HG03139 (cell line): ENCODE measurements around the gene ATP5PO.
"Not testable (repeated sequence)": the region's sequence is repeated elsewhere in the genome, so short reads cannot be mapped to it uniquely, and the experiment has no call there.

ENCODE experiments used
- ATAC-seq: cut with Tn5 transposase; IDR thresholded peaks from one replicate; pipeline ENCODE4 v1.9.1; 2021; ENCODE audit not compliant: unreplicated experiment

The ATP5PO gene

GRCh38 chr21:33872881-33873515 lies 42.6 kb downstream of the ATP5PO start:
- no peak for ATAC-seq

- no peak for ATAC-seq
Observed at GRCh38 chr21:33871171-33871570, 44.4 kb downstream of the ATP5PO start.

GRCh38 chr21:33870768-33871167 lies 44.8 kb downstream of the ATP5PO start:
- no peak for ATAC-seq

GRCh38 chr21:33869873-33870272 lies 45.7 kb downstream of the ATP5PO start:
- ATAC-seq = no peak

GRCh38 chr21:33867868-33868267 lies 47.7 kb downstream of the ATP5PO start:
- not testable (repeated sequence) for ATAC-seq

- no peak for ATAC-seq
Observed at GRCh38 chr21:33866826-33867225, 48.8 kb downstream of the ATP5PO start.

GRCh38 chr21:33865996-33866575 lies 49.5 kb downstream of the ATP5PO start:
- no peak for ATAC-seq

- ATAC-seq = no peak
Observed at GRCh38 chr21:33865176-33865575, 50.4 kb downstream of the ATP5PO start.

- no peak for ATAC-seq
Observed at GRCh38 chr21:33864150-33864549, 51.5 kb downstream of the ATP5PO start.

- ATAC-seq = not testable (repeated sequence)
Observed at GRCh38 chr21:33863191-33863590, 52.4 kb downstream of the ATP5PO start.

- no peak for ATAC-seq
Observed at GRCh38 chr21:33861125-33861524, 54.5 kb downstream of the ATP5PO start.

GRCh38 chr21:33860332-33860879 lies 55.2 kb downstream of the ATP5PO start:
- ATAC-seq = no peak

GRCh38 chr21:33859373-33860102 lies 56.1 kb downstream of the ATP5PO start:
- ATAC-seq = no peak

GRCh38 chr21:33858667-33859372 lies 56.8 kb downstream of the ATP5PO start:
- ATAC-seq = no peak

GRCh38 chr21:33857846-33858666 lies 57.5 kb downstream of the ATP5PO start:
- ATAC-seq = no peak

- ATAC-seq = no peak
Observed at GRCh38 chr21:33856893-33857527, 58.6 kb downstream of the ATP5PO start.

GRCh38 chr21:33855190-33855589 lies 60.4 kb downstream of the ATP5PO start:
- no peak for ATAC-seq

- no peak for ATAC-seq
Observed at GRCh38 chr21:33854604-33855003, 61.0 kb downstream of the ATP5PO start.
